D721Med (cell line): ENCODE measurements around the gene TMEM82.
"Not testable (repeated sequence)": the region's sequence is repeated elsewhere in the genome, so short reads cannot be mapped to it uniquely, and the experiment has no call there.

Experiments used
- DNase-seq: peaks from one replicate; pipeline ENCODE4 v3.0.0; 2011; ENCODE audit warnings: low spot score; ENCODE audit not compliant: insufficient read length
- FAIRE-seq: peaks from 2 replicates; lab custom pipeline; 2011; peaks lifted over from hg19 to GRCh38; lab: Jason Lieb, UNC
- CTCF ChIP-seq: IDR thresholded peaks from 2 replicates; pipeline ENCODE4 v1.5.1; 2012; ENCODE audit warnings: mild to moderate bottlenecking, control low read depth; ENCODE audit not compliant: insufficient read depth; ENCODE audit errors: missing control alignments

The TMEM82 gene

GRCh38 chr1:15742339-15742801 lies at the start of gene TMEM82:
Gene TMEM82, plus strand, starts transcription at chr1:15742499. Its CDS starts 61 bp downstream, at chr1:15742560.
- FAIRE-seq: no peak
- DNase-seq: no peak

GRCh38 chr1:15693371-15693770 lies 48.9 kb upstream of the TMEM82 start:
- FAIRE-seq: no peak

More at GRCh38 chr1:15742339-15742801, at the start of gene TMEM82:
- TF ChIP-seq CTCF: no peak

GRCh38 chr1:15696956-15697521 lies 45.3 kb upstream of the TMEM82 start:
- FAIRE-seq (no peak), DNase-seq (no peak)

More at GRCh38 chr1:15693371-15693770, 48.9 kb upstream of the TMEM82 start:
- DNase-seq: no peak
- no peak for TF ChIP-seq CTCF

GRCh38 chr1:15698201-15698600 lies 44.1 kb upstream of the TMEM82 start:
- DNase-seq: no peak
- TF ChIP-seq CTCF: no peak
- no peak for FAIRE-seq

More at GRCh38 chr1:15696956-15697521, 45.3 kb upstream of the TMEM82 start:
- no peak for TF ChIP-seq CTCF

- DNase-seq, FAIRE-seq: not testable (repeated sequence)
Measured at GRCh38 chr1:15699321-15699720, 43.0 kb upstream of the TMEM82 start.

GRCh38 chr1:15700508-15700907 lies 41.8 kb upstream of the TMEM82 start:
- FAIRE-seq: no peak
- no peak for DNase-seq
- TF ChIP-seq CTCF: no peak

- FAIRE-seq (no peak), DNase-seq (no peak)
- no peak for TF ChIP-seq CTCF
Measured at GRCh38 chr1:15701784-15702183, 40.5 kb upstream of the TMEM82 start.
